Naive B cell (primary cell): ENCODE data around the gene ALK. TPM values are rescaled to one million over a fixed set of nuclear protein-coding genes. Genes with fewer than 3 reads are reported as not detected.
"Not testable (repeated sequence)": the region's sequence is repeated elsewhere in the genome, so short reads cannot be mapped to it uniquely, and the experiment has no call there.

Experiments used
- ATAC-seq, 2 donors: fragments of 150-1000 bp; cut with Tn5 transposase; 2 replicates each; pipeline ENCODE4 v1.10.0; 2021; ENCODE audit warnings: low read depth in 2 of 2, mild to moderate bottlenecking in 2 of 2, moderate library complexity in 2 of 2
- DNase-seq: peaks from one replicate; pipeline ENCODE4 v3.0.0; 2022
- H3K27ac Mint-ChIP-seq, 6 donors: one replicate each; pipeline ENCODE4 v1.8.0; 2020 to 2022; ENCODE audit warnings: mild to moderate bottlenecking in 6 of 6, mixed read lengths in 6 of 6, moderate library complexity in 5 of 6, inconsistent platforms in 2 of 6
- H3K27me3 Mint-ChIP-seq, 3 donors: one replicate each; pipeline ENCODE4 v1.8.0; 2021 to 2022; ENCODE audit warnings: mixed read lengths in 3 of 3, mild to moderate bottlenecking in 1 of 3
- H3K36me3 Mint-ChIP-seq, 2 donors: one replicate each; pipeline ENCODE4 v1.8.0; 2020 to 2022; ENCODE audit warnings: mixed read lengths in 2 of 2, inconsistent platforms in 1 of 2, mild to moderate bottlenecking in 1 of 2
- H3K4me1 Mint-ChIP-seq, 3 donors: one replicate each; pipeline ENCODE4 v1.8.0; 2020 to 2022; ENCODE audit warnings: mixed read lengths in 3 of 3, inconsistent platforms in 1 of 3, mild to moderate bottlenecking in 1 of 3, moderate library complexity in 1 of 3
- H3K4me3 Mint-ChIP-seq, 8 donors: one replicate each; pipeline ENCODE4 v1.8.0; 2020 to 2022; ENCODE audit warnings: mild to moderate bottlenecking in 8 of 8, mixed read lengths in 8 of 8, moderate library complexity in 8 of 8, inconsistent platforms in 2 of 8
- H3K9me3 Mint-ChIP-seq, 7 donors: one replicate each; pipeline ENCODE4 v1.8.0; 2020 to 2022; ENCODE audit warnings: mixed read lengths in 7 of 7, mild to moderate bottlenecking in 5 of 7, inconsistent platforms in 2 of 7, moderate library complexity in 1 of 7
- polyA plus RNA-seq, 6 donors: library from polyadenylated mRNA; unstranded; fragments of 300-500 nt; fragmentation: Illumina TruSeq; gene quantifications; one replicate each; pipeline ENCODE4 v1.2.3, GENCODE V29; 2021; ENCODE audit warnings: low read depth in 6 of 6

The ALK gene
- polyA plus RNA-seq, 6 donors from 2014 or later: not detected

GRCh38 chr2:29850794-29851193, 70.6 kb downstream of the ALK start:
- no peak for DNase-seq
- Mint-ChIP-seq H3K36me3 (peaks cover 0 to 8% of the 10 kb centered on the region in 2 donors), H3K4me1 (no peaks in the 10 kb centered on the region), H3K9me3 (peaks cover 3 to 18% (median 11%) of the 10 kb centered on the region in 7 donors), H3K27ac (no peak overlapping the region), H3K27me3 (peaks cover 11 to 28% (median 12%) of the 10 kb centered on the region in 3 donors), H3K4me3 (no peak overlapping the region)
- no peak for ATAC-seq

GRCh38 chr2:29848566-29849310, 72.6 kb downstream of the ALK start:
- ATAC-seq: no peak
- H3K4me3 Mint-ChIP-seq: peak overlapping the region in 1 of 8 donors; percentile 9
- H3K36me3 Mint-ChIP-seq: peaks cover 0 to 8% of the 10 kb centered on the region in 2 donors
- peaks cover 0 to 18% (median 11%) of the 10 kb centered on the region in 7 donors for H3K9me3 Mint-ChIP-seq
- DNase-seq: no peak
- no peaks in the 10 kb centered on the region for H3K4me1 Mint-ChIP-seq
- H3K27me3 Mint-ChIP-seq: peaks cover 11 to 31% (median 12%) of the 10 kb centered on the region in 3 donors
- no peak overlapping the region for H3K27ac Mint-ChIP-seq

- H3K4me3 Mint-ChIP-seq: no peak overlapping the region
- H3K9me3 Mint-ChIP-seq: peaks cover 0 to 11% (median 5%) of the 10 kb centered on the region in 7 donors
- peaks cover 11 to 32% (median 12%) of the 10 kb centered on the region in 3 donors for H3K27me3 Mint-ChIP-seq
- no peaks in the 10 kb centered on the region for H3K36me3 Mint-ChIP-seq
- H3K4me1 Mint-ChIP-seq: no peaks in the 10 kb centered on the region
- DNase-seq: no peak
- no peak overlapping the region for H3K27ac Mint-ChIP-seq
- ATAC-seq: no peak
These were observed 73.5 kb downstream of the ALK start for GRCh38 chr2:29847886-29848285.

GRCh38 chr2:29844713-29845326, 76.6 kb downstream of the ALK start:
- DNase-seq (no peak), ATAC-seq (no peak)
- Mint-ChIP-seq H3K9me3 (no peaks in the 10 kb centered on the region), H3K36me3 (no peaks in the 10 kb centered on the region), H3K4me3 (no peak overlapping the region), H3K27me3 (peaks cover 18 to 46% (median 23%) of the 10 kb centered on the region in 3 donors), H3K27ac (no peak overlapping the region), H3K4me1 (no peaks in the 10 kb centered on the region)

- DNase-seq: peak; percentile 4
- no peak overlapping the region for H3K4me3 Mint-ChIP-seq
- ATAC-seq: no peak
- H3K36me3 Mint-ChIP-seq: peaks cover 6 to 13% of the 10 kb centered on the region in 2 donors
- no peak overlapping the region for H3K27ac Mint-ChIP-seq
- no peaks in the 10 kb centered on the region for H3K4me1 Mint-ChIP-seq
- H3K9me3 Mint-ChIP-seq: peaks cover 5 to 22% (median 16%) of the 10 kb centered on the region in 7 donors
- H3K27me3 Mint-ChIP-seq: peaks cover 11 to 29% (median 16%) of the 10 kb centered on the region in 3 donors
These were observed 79.9 kb downstream of the ALK start for GRCh38 chr2:29841386-29842004.

- DNase-seq (no peak), ATAC-seq (no peak)
- H3K4me1 Mint-ChIP-seq: no peaks in the 10 kb centered on the region
- H3K9me3 Mint-ChIP-seq: peaks cover 5 to 39% (median 29%) of the 10 kb centered on the region in 7 donors
- peaks cover 6 to 13% of the 10 kb centered on the region in 2 donors for H3K36me3 Mint-ChIP-seq
- no peak overlapping the region for H3K27ac Mint-ChIP-seq
- no peak overlapping the region for H3K4me3 Mint-ChIP-seq
- peaks cover 16 to 29% (median 20%) of the 10 kb centered on the region in 3 donors for H3K27me3 Mint-ChIP-seq
These were observed 82.1 kb downstream of the ALK start for GRCh38 chr2:29839306-29839705.

- no peak for ATAC-seq
- Mint-ChIP-seq H3K36me3 (peaks cover 6 to 13% of the 10 kb centered on the region in 2 donors), H3K27ac (no peak overlapping the region), H3K27me3 (peaks cover 11 to 27% (median 25%) of the 10 kb centered on the region in 3 donors), H3K9me3 (peaks cover 6 to 40% (median 30%) of the 10 kb centered on the region in 7 donors), H3K4me1 (no peaks in the 10 kb centered on the region), H3K4me3 (no peak overlapping the region)
- DNase-seq: no peak
These were observed 83.5 kb downstream of the ALK start for GRCh38 chr2:29837925-29838324.

GRCh38 chr2:29834624-29835023, 86.8 kb downstream of the ALK start:
- H3K27me3 Mint-ChIP-seq: peaks cover 0 to 26% (median 19%) of the 10 kb centered on the region in 3 donors
- H3K4me3 Mint-ChIP-seq: peak overlapping the region in 1 of 8 donors; percentile 21
- peaks cover 6 to 13% of the 10 kb centered on the region in 2 donors for H3K36me3 Mint-ChIP-seq
- DNase-seq: no peak
- H3K4me1 Mint-ChIP-seq: no peaks in the 10 kb centered on the region
- ATAC-seq: no peak
- H3K27ac Mint-ChIP-seq: no peak overlapping the region
- H3K9me3 Mint-ChIP-seq: peaks cover 10 to 40% (median 33%) of the 10 kb centered on the region in 7 donors

- ATAC-seq: no peak
- H3K36me3 Mint-ChIP-seq: peaks cover 6 to 13% of the 10 kb centered on the region in 2 donors
- DNase-seq: no peak
- peaks cover 10 to 40% (median 33%) of the 10 kb centered on the region in 7 donors for H3K9me3 Mint-ChIP-seq
- no peak overlapping the region for H3K4me3 Mint-ChIP-seq
- H3K4me1 Mint-ChIP-seq: no peaks in the 10 kb centered on the region
- no peak overlapping the region for H3K27ac Mint-ChIP-seq
- peaks cover 0 to 26% (median 19%) of the 10 kb centered on the region in 3 donors for H3K27me3 Mint-ChIP-seq
These were observed 87.3 kb downstream of the ALK start for GRCh38 chr2:29834036-29834540.

- Mint-ChIP-seq H3K36me3 (no peaks in the 10 kb centered on the region), H3K27ac (peak overlapping the region in 1 of 6 donors; percentile 28), H3K27me3 (peaks cover 0 to 28% (median 22%) of the 10 kb centered on the region in 3 donors), H3K9me3 (peaks cover 2 to 19% (median 14%) of the 10 kb centered on the region in 7 donors), H3K4me3 (peak overlapping the region in 1 of 8 donors; percentile 3), H3K4me1 (no peaks in the 10 kb centered on the region)
- no peak for DNase-seq
- ATAC-seq: no peak
These were observed 89.8 kb downstream of the ALK start for GRCh38 chr2:29831560-29831959.

GRCh38 chr2:29829841-29830240, 91.5 kb downstream of the ALK start:
- H3K4me1 Mint-ChIP-seq: no peaks in the 10 kb centered on the region
- peaks cover 0 to 12% (median 5%) of the 10 kb centered on the region in 7 donors for H3K9me3 Mint-ChIP-seq
- no peak overlapping the region for H3K27ac Mint-ChIP-seq

GRCh38 chr2:29824145-29824544, 97.2 kb downstream of the ALK start:
- not testable (repeated sequence) for H3K4me3 Mint-ChIP-seq, H3K27ac Mint-ChIP-seq, H3K9me3 Mint-ChIP-seq, H3K36me3 Mint-ChIP-seq, H3K4me1 Mint-ChIP-seq, DNase-seq, ATAC-seq
- H3K27me3 Mint-ChIP-seq: peaks cover 15 to 36% (median 18%) of the 10 kb centered on the region in 3 donors

More at GRCh38 chr2:29829841-29830240, 91.5 kb downstream of the ALK start:
- Mint-ChIP-seq H3K4me3 (no peak overlapping the region), H3K27me3 (peaks cover 7 to 44% (median 27%) of the 10 kb centered on the region in 3 donors), H3K36me3 (no peaks in the 10 kb centered on the region)
- no peak for DNase-seq
- no peak for ATAC-seq

- Mint-ChIP-seq H3K27me3 (peaks cover 17 to 33% (median 18%) of the 10 kb centered on the region in 3 donors), H3K4me3 (no peak overlapping the region), H3K27ac (peak overlapping the region in 1 of 6 donors; percentile 51), H3K36me3 (no peaks in the 10 kb centered on the region), H3K4me1 (no peaks in the 10 kb centered on the region), H3K9me3 (peaks cover 0 to 10% (median 0%) of the 10 kb centered on the region in 7 donors)
- no peak for ATAC-seq
- no peak for DNase-seq
These were observed 99.8 kb downstream of the ALK start for GRCh38 chr2:29821591-29821990.
